GM23338 (cell line): Measurements from ENCODE around the gene FLOT2. TPM values are rescaled to one million over a fixed set of nuclear protein-coding genes. Genes with fewer than 3 reads are reported as not detected.
A peak's percentile ranks its signal among the peaks of the same experiment; 100 is the strongest.

Experiments used
- ATAC-seq: fragments of 200-7000 bp; cut with Tn5 transposase; 3 replicates; pipeline ENCODE4 v1.9.1; 2020
- DNase-seq: peaks from one replicate; pipeline ENCODE4 v3.0.0-alpha.2; 2015; ENCODE audit warnings: low spot score
- H2AFZ ChIP-seq: fragments of 200-600 bp; sonication (generic); 2 replicates; pipeline ENCODE4 v1.8.0; 2016; ENCODE audit warnings: antibody characterized with exemption, mild to moderate bottlenecking, moderate library complexity
- H3F3A ChIP-seq: fragments of 200-600 bp; sonication (generic); replicated peaks from 2 replicates; pipeline ENCODE4 v1.8.0; 2017; ENCODE audit warnings: antibody characterized with exemption, mixed run types, low read depth
- H3K27ac ChIP-seq: fragments of 200-600 bp; sonication (generic); 2 replicates; pipeline ENCODE4 v1.6.1; 2016; ENCODE audit warnings: low read depth
- H3K27me3 ChIP-seq: fragments of 200-600 bp; sonication (generic); 2 replicates; pipeline ENCODE4 v1.8.0; 2016; ENCODE audit warnings: mild to moderate bottlenecking, mixed run types, moderate library complexity; ENCODE audit not compliant: insufficient read depth
- H3K36me3 ChIP-seq: fragments of 200-600 bp; sonication (generic); 2 replicates; pipeline ENCODE4 v1.8.0; 2016; ENCODE audit warnings: mild to moderate bottlenecking; ENCODE audit not compliant: insufficient read depth
- H3K4me1 ChIP-seq: fragments of 200-600 bp; sonication (generic); 2 replicates; pipeline ENCODE4 v1.8.0; 2016; ENCODE audit warnings: mild to moderate bottlenecking, moderate library complexity; ENCODE audit not compliant: insufficient read depth
- H3K4me2 ChIP-seq: fragments of 200-600 bp; sonication (generic); 2 replicates; pipeline ENCODE4 v1.7.1; 2017; ENCODE audit warnings: mixed run types
- H3K4me3 ChIP-seq: fragments of 200-600 bp; sonication (generic); 2 replicates; pipeline ENCODE4 v1.6.1; 2016; ENCODE audit warnings: mixed run types
- H3K79me2 ChIP-seq: fragments of 200-600 bp; sonication (generic); replicated peaks from 2 replicates; pipeline ENCODE4 v1.8.0; 2017; ENCODE audit warnings: mild to moderate bottlenecking; ENCODE audit not compliant: insufficient read depth
- H3K9me2 ChIP-seq: fragments of 200-600 bp; sonication (generic); 2 replicates; pipeline ENCODE4 v1.8.0; 2017; ENCODE audit not compliant: insufficient read depth
- H4K20me1 ChIP-seq: fragments of 200-600 bp; sonication (generic); replicated peaks from 2 replicates; pipeline ENCODE4 v1.8.0; 2017; ENCODE audit warnings: mild to moderate bottlenecking; ENCODE audit not compliant: insufficient read depth
- H3K27ac Mint-ChIP-seq: 2 replicates; pipeline ENCODE4 v1.8.0; 2020; ENCODE audit warnings: inconsistent platforms, mild to moderate bottlenecking, moderate library complexity, mixed read lengths
- H3K27me3 Mint-ChIP-seq: 3 replicates; pipeline ENCODE4 v1.8.0; 2022; ENCODE audit warnings: low read depth, mild to moderate bottlenecking, moderate library complexity, mixed read lengths, inconsistent platforms; ENCODE audit not compliant: insufficient read depth, poor library complexity
- H3K36me3 Mint-ChIP-seq: 3 replicates; pipeline ENCODE4 v1.8.0; 2021; ENCODE audit warnings: low read depth, mild to moderate bottlenecking, inconsistent platforms, moderate library complexity, mixed read lengths
- H3K4me1 Mint-ChIP-seq: 3 replicates; pipeline ENCODE4 v1.8.0; 2020; ENCODE audit warnings: mild to moderate bottlenecking, inconsistent platforms, mixed read lengths
- H3K4me3 Mint-ChIP-seq: 3 replicates; pipeline ENCODE4 v1.8.0; 2021; ENCODE audit warnings: moderate library complexity, mild to moderate bottlenecking, inconsistent platforms, mixed read lengths
- H3K9me3 Mint-ChIP-seq: 3 replicates; pipeline ENCODE4 v1.8.0; 2020; ENCODE audit warnings: moderate library complexity, mild to moderate bottlenecking, inconsistent platforms, mixed read lengths
- CREB1 ChIP-seq: fragments of 250-450 bp; sonication (Bioruptor Pico); IDR thresholded peaks from 2 replicates; pipeline ENCODE4 v1.5.0; 2020; ENCODE audit warnings: low read depth, mild to moderate bottlenecking, moderate library complexity
- EZH2 ChIP-seq: fragments of 200-600 bp; sonication (generic); IDR thresholded peaks from one replicate; pipeline ENCODE4 v1.8.0; 2017; ENCODE audit warnings: antibody characterized with exemption, mild to moderate bottlenecking, low read depth; ENCODE audit not compliant: unreplicated experiment
- EZH2phosphoT487 ChIP-seq: fragments of 200-600 bp; sonication (generic); IDR thresholded peaks from one replicate; pipeline ENCODE4 v1.8.1; 2018; ENCODE audit warnings: antibody characterized with exemption; ENCODE audit not compliant: unreplicated experiment
- JUNB ChIP-seq: IDR thresholded peaks from one replicate; pipeline ENCODE4 v1.6.1; 2016; ENCODE audit warnings: antibody characterized with exemption; ENCODE audit not compliant: unreplicated experiment
- NANOG ChIP-seq: IDR thresholded peaks from 2 replicates; pipeline ENCODE4 v1.6.1; 2016; ENCODE audit warnings: antibody characterized with exemption, borderline replicate concordance
- POLR2AphosphoS5 ChIP-seq: IDR thresholded peaks from 2 replicates; pipeline ENCODE4 v1.6.1; 2016; ENCODE audit warnings: antibody characterized with exemption, low read depth
- REST ChIP-seq: IDR thresholded peaks from one replicate; pipeline ENCODE4 v1.6.1; 2018; ENCODE audit warnings: antibody characterized with exemption; ENCODE audit not compliant: unreplicated experiment
- STAT1 ChIP-seq: IDR thresholded peaks from one replicate; pipeline ENCODE4 v1.6.1; 2016; ENCODE audit warnings: antibody characterized with exemption; ENCODE audit not compliant: unreplicated experiment
- ZNF114 ChIP-seq: fragments of 250-450 bp; sonication (Bioruptor Pico); IDR thresholded peaks from 2 replicates; pipeline ENCODE4 v1.5.0; 2020; ENCODE audit warnings: mild to moderate bottlenecking, moderate library complexity
- ZNF331 ChIP-seq: fragments of 250-450 bp; sonication (Bioruptor Pico); IDR thresholded peaks from 2 replicates; pipeline ENCODE4 v1.5.0; 2020; ENCODE audit warnings: low read depth, mild to moderate bottlenecking, moderate library complexity
- ZNF462 ChIP-seq: fragments of 250-450 bp; sonication (Bioruptor Pico); IDR thresholded peaks from 2 replicates; pipeline ENCODE4 v1.5.0; 2020; ENCODE audit warnings: mild to moderate bottlenecking, moderate library complexity
- polyA plus RNA-seq: library from polyadenylated mRNA; unstranded; fragments of >200 nt; fragmentation: Nextera tagmentation; extraction: Ambion mirVana; gene quantifications from 2 replicates; pipeline ENCODE4 v1.2.1, GENCODE V29; 2016
- total RNA-seq: library from RNA; depleted of rRNA; stranded (reverse); fragments of >200 nt; shearing (Covaris generic); gene quantifications from 2 replicates; pipeline ENCODE4 v1.2.3, GENCODE V29; 2014

FLOT2 gene
- total and polyA plus RNA-seq, 2 experiments from 2014 or later, result 49.8 to 66.1 TPM

GRCh38 chr17:28857905-28858800 lies 39.4 kb downstream of the FLOT2 start:
- Histone ChIP-seq H2AFZ (no peak overlapping the region), H3K27me3 (no peaks in the 10 kb centered on the region), H3K9me2 (no peaks in the 10 kb centered on the region), H3F3A (0 out of 2 replicates have a peak, but pooled peaks cover 11% of the 10 kb centered on the region), H4K20me1 (no peaks in the 10 kb centered on the region), H3K4me1 (peaks cover 4% of the 10 kb centered on the region), H3K4me2 (no peak overlapping the region), H3K27ac (no peak overlapping the region), H3K4me3 (no peak overlapping the region), H3K36me3 (peaks cover 7% of the 10 kb centered on the region), H3K79me2 (peaks cover 13% of the 10 kb centered on the region)
- DNase-seq (no peak), ATAC-seq (no peak)
- no peaks in the 10 kb centered on the region for H3K9me3 Mint-ChIP-seq
- H3K4me1 Mint-ChIP-seq, result peaks cover 5% of the 10 kb centered on the region
- no peak overlapping the region for H3K4me3 Mint-ChIP-seq
- H3K27ac Mint-ChIP-seq, result no peak overlapping the region
- peaks cover 45% of the 10 kb centered on the region for H3K36me3 Mint-ChIP-seq
- peaks cover 12% of the 10 kb centered on the region for H3K27me3 Mint-ChIP-seq
- no peak for TF ChIP-seq EZH2phosphoT487
- no peak for TF ChIP-seq EZH2
- no peak for TF ChIP-seq NANOG

GRCh38 chr17:28856028-28856574 lies 41.4 kb downstream of the FLOT2 start:
- no peak for DNase-seq
- Histone ChIP-seq H3K4me2 (peak overlapping the region; percentile 92), H3K4me1 (peaks cover 4% of the 10 kb centered on the region), H4K20me1 (no peaks in the 10 kb centered on the region), H3K79me2 (peaks cover 13% of the 10 kb centered on the region), H3K36me3 (peaks cover 7% of the 10 kb centered on the region), H3K9me2 (no peaks in the 10 kb centered on the region), H3F3A (0 out of 2 replicates have a peak, but pooled peaks cover 7% of the 10 kb centered on the region), H3K27ac (no peak overlapping the region), H3K27me3 (no peaks in the 10 kb centered on the region), H3K4me3 (peak overlapping the region; percentile 70), H2AFZ (no peak overlapping the region)
- H3K9me3 Mint-ChIP-seq, result no peaks in the 10 kb centered on the region
- peaks cover 41% of the 10 kb centered on the region for H3K36me3 Mint-ChIP-seq
- peaks cover 12% of the 10 kb centered on the region for H3K27me3 Mint-ChIP-seq
- H3K27ac Mint-ChIP-seq, result no peak overlapping the region
- H3K4me1 Mint-ChIP-seq, result peaks cover 2% of the 10 kb centered on the region; the same call in 2 of the 3 replicates
- peak overlapping the region; percentile 93 for H3K4me3 Mint-ChIP-seq
- no peak for ATAC-seq
- TF ChIP-seq ZNF331 (no peak), STAT1 (no peak), ZNF114 (CRISPR knock-in tag) (no peak), JUNB (no peak), REST (no peak), EZH2 (no peak), POLR2AphosphoS5 (no peak), ZNF462 (CRISPR knock-in tag) (no peak), NANOG (no peak), CREB1 (CRISPR knock-in tag) (no peak)
